Stomach smooth muscle (tissue), 2 donors: Measurements from ENCODE around the gene FRMD7.
"Not testable (repeated sequence)": the region's sequence is repeated elsewhere in the genome, so short reads cannot be mapped to it uniquely, and the experiment has no call there.

Source experiments
- H3K27ac ChIP-seq: one replicate; pipeline ENCODE4 v1.7.0; 2013; ENCODE audit warnings: mild to moderate bottlenecking, low read length, inconsistent platforms
- H3K27me3 ChIP-seq, 2 donors: one replicate each; pipeline ENCODE4 v1.7.0; 2013; ENCODE audit warnings: low read length in 2 of 2; ENCODE audit not compliant: insufficient read depth in 2 of 2, control insufficient read depth in 1 of 2
- H3K36me3 ChIP-seq, 2 donors: one replicate each; pipeline ENCODE4 v1.7.0; 2013; ENCODE audit warnings: low read length in 2 of 2; ENCODE audit not compliant: control insufficient read depth in 2 of 2, insufficient read depth in 2 of 2
- H3K4me1 ChIP-seq: one replicate; pipeline ENCODE4 v1.7.0; 2013; ENCODE audit warnings: low read length; ENCODE audit not compliant: control insufficient read depth, insufficient read depth
- H3K4me3 ChIP-seq, 2 donors: one replicate each; pipeline ENCODE4 v1.7.0; 2013; ENCODE audit warnings: low read length in 2 of 2
- H3K9ac ChIP-seq, 2 donors: one replicate each; pipeline ENCODE4 v1.7.0; 2013; ENCODE audit warnings: low read length in 2 of 2, mild to moderate bottlenecking in 1 of 2
- H3K9me3 ChIP-seq, 2 donors: one replicate each; pipeline ENCODE4 v1.7.0; 2013; ENCODE audit warnings: low read length in 2 of 2; ENCODE audit not compliant: control insufficient read depth in 2 of 2
- donor health status: healthy.
- donor health status: Pancreatic carcinoma.

FRMD7 gene

GRCh38 chrX:132125906-132126305 is 1.9 kb downstream of the FRMD7 start:
- H3K9me3 ChIP-seq = no peaks in the 10 kb centered on the region
- H3K27ac ChIP-seq = no peak overlapping the region
- no peaks in the 10 kb centered on the region for H3K36me3 ChIP-seq
- H3K4me3 ChIP-seq = no peak overlapping the region
- H3K9ac ChIP-seq = no peak overlapping the region
- no peaks in the 10 kb centered on the region for H3K4me1 ChIP-seq
- peaks cover 0 to 6% of the 10 kb centered on the region in 2 donors for H3K27me3 ChIP-seq

GRCh38 chrX:132120913-132121312 is 6.9 kb downstream of the FRMD7 start:
- Histone ChIP-seq H3K4me1 (no peaks in the 10 kb centered on the region), H3K36me3 (no peaks in the 10 kb centered on the region), H3K4me3 (no peak overlapping the region), H3K27ac (no peak overlapping the region), H3K27me3 (peaks cover 0 to 2% of the 10 kb centered on the region in 2 donors), H3K9me3 (no peaks in the 10 kb centered on the region), H3K9ac (no peak overlapping the region)

- H3K9ac ChIP-seq = no peak overlapping the region
- peaks cover 0 to 2% of the 10 kb centered on the region in 2 donors for H3K27me3 ChIP-seq
- H3K36me3 ChIP-seq = no peaks in the 10 kb centered on the region
- no peak overlapping the region for H3K27ac ChIP-seq
- H3K4me3 ChIP-seq = no peak overlapping the region
- no peaks in the 10 kb centered on the region for H3K4me1 ChIP-seq
- H3K9me3 ChIP-seq = no peaks in the 10 kb centered on the region
Measured at GRCh38 chrX:132119821-132120515, 7.9 kb downstream of the FRMD7 start.

- no peak overlapping the region for H3K4me3 ChIP-seq
- no peaks in the 10 kb centered on the region for H3K36me3 ChIP-seq
- no peak overlapping the region for H3K9ac ChIP-seq
- no peak overlapping the region for H3K27ac ChIP-seq
- no peaks in the 10 kb centered on the region for H3K4me1 ChIP-seq
- H3K27me3 ChIP-seq = peaks cover 0 to 7% of the 10 kb centered on the region in 2 donors
- H3K9me3 ChIP-seq = no peaks in the 10 kb centered on the region
Measured at GRCh38 chrX:132119283-132119682, 8.5 kb downstream of the FRMD7 start.

GRCh38 chrX:132118358-132118757 is 9.5 kb downstream of the FRMD7 start:
- no peak overlapping the region for H3K9ac ChIP-seq
- H3K9me3 ChIP-seq = no peaks in the 10 kb centered on the region
- no peaks in the 10 kb centered on the region for H3K4me1 ChIP-seq
- no peaks in the 10 kb centered on the region for H3K36me3 ChIP-seq
- peaks cover 0 to 7% of the 10 kb centered on the region in 2 donors for H3K27me3 ChIP-seq
- H3K27ac ChIP-seq = no peak overlapping the region
- no peak overlapping the region for H3K4me3 ChIP-seq

- no peaks in the 10 kb centered on the region for H3K36me3 ChIP-seq
- no peak overlapping the region for H3K9ac ChIP-seq
- peaks cover 0 to 12% of the 10 kb centered on the region in 2 donors for H3K27me3 ChIP-seq
- H3K9me3 ChIP-seq = no peaks in the 10 kb centered on the region
- H3K4me1 ChIP-seq = no peaks in the 10 kb centered on the region
- no peak overlapping the region for H3K27ac ChIP-seq
- no peak overlapping the region for H3K4me3 ChIP-seq
Measured at GRCh38 chrX:132115792-132116191, 12.0 kb downstream of the FRMD7 start.

- no peaks in the 10 kb centered on the region for H3K9me3 ChIP-seq
- no peaks in the 10 kb centered on the region for H3K4me1 ChIP-seq
- no peak overlapping the region for H3K9ac ChIP-seq
- no peak overlapping the region for H3K27ac ChIP-seq
- H3K4me3 ChIP-seq = no peak overlapping the region
- H3K36me3 ChIP-seq = no peaks in the 10 kb centered on the region
- H3K27me3 ChIP-seq = peaks cover 0 to 14% of the 10 kb centered on the region in 2 donors
Measured at GRCh38 chrX:132114607-132115006, 13.2 kb downstream of the FRMD7 start.

GRCh38 chrX:132107291-132107690 is 20.5 kb downstream of the FRMD7 start:
- H3K4me1 ChIP-seq = no peaks in the 10 kb centered on the region
- no peaks in the 10 kb centered on the region for H3K9me3 ChIP-seq
- H3K9ac ChIP-seq = no peak overlapping the region
- H3K36me3 ChIP-seq = no peaks in the 10 kb centered on the region
- H3K27ac ChIP-seq = no peak overlapping the region
- H3K4me3 ChIP-seq = no peak overlapping the region
- peaks cover 0 to 7% of the 10 kb centered on the region in 2 donors for H3K27me3 ChIP-seq

GRCh38 chrX:132101799-132102198 is 26.0 kb downstream of the FRMD7 start:
- Histone ChIP-seq H3K36me3 (no peaks in the 10 kb centered on the region), H3K27ac (no peak overlapping the region), H3K9ac (no peak overlapping the region), H3K4me3 (no peak overlapping the region), H3K9me3 (no peaks in the 10 kb centered on the region), H3K27me3 (peaks cover 0 to 6% of the 10 kb centered on the region in 2 donors), H3K4me1 (no peaks in the 10 kb centered on the region)

- H3K9me3 ChIP-seq = no peaks in the 10 kb centered on the region
- H3K9ac ChIP-seq = no peak overlapping the region
- no peak overlapping the region for H3K27ac ChIP-seq
- H3K4me1 ChIP-seq = no peaks in the 10 kb centered on the region
- H3K36me3 ChIP-seq = no peaks in the 10 kb centered on the region
- peaks cover 0 to 7% of the 10 kb centered on the region in 2 donors for H3K27me3 ChIP-seq
- H3K4me3 ChIP-seq = no peak overlapping the region
Measured at GRCh38 chrX:132101206-132101605, 26.6 kb downstream of the FRMD7 start.

- H3K9me3 ChIP-seq, H3K4me1 ChIP-seq, H3K9ac ChIP-seq, H3K27ac ChIP-seq, H3K4me3 ChIP-seq, H3K27me3 ChIP-seq, H3K36me3 ChIP-seq: not testable (repeated sequence)
Measured at GRCh38 chrX:132098704-132099103, 29.1 kb downstream of the FRMD7 start.
